Endothelial cell of hepatic sinusoid (primary cell): ENCODE measurements around the gene PRKCE.

ENCODE experiments used
- in situ Hi-C: cut with HindIII; loops from 2 replicates; pipeline ENCODE4 v1.10.0; 2017; ENCODE audit warnings: low sequenced_read_pairs

PRKCE gene

DNA sequence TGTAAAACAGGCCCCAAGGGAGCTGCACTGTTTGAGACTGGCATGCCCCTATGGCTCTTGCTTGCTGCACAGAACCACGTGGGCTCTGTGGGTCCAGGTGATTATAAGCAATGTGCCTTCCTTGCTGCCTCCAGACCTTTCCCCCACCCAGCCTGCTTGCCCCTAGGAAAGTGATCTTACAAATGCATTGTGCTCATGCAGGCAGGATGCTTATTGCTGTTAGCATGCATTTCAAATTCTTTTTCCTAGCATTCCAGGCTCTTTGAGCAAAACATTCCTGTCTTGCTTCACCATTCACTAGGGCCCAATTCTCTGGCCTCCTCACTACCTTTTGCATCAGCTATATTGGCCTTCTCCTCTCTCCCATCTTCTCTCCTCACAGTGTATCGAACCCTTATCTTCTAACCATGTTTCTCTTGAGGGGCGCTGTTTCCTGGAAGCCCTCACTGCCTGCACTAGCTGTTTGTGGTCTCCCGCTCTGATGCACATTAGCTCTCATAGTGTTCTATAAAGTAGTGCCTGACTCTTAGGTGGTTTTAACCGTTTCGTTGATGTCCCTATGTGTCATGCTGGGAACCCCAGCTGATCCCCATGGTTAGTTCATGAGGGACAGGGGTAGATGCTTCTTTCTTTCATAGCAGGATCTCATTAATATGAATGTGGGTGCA lies 492.8 kb downstream of the PRKCE start:
- in situ Hi-C loops = no loop called here

- in situ Hi-C loops = no loop called here
Measured at GRCh38 chr2:46145017-46145416, 493.5 kb downstream of the PRKCE start.

GRCh38 chr2:46145840-46146239 lies 494.4 kb downstream of the PRKCE start:
- in situ Hi-C loops = no loop called here

DNA sequence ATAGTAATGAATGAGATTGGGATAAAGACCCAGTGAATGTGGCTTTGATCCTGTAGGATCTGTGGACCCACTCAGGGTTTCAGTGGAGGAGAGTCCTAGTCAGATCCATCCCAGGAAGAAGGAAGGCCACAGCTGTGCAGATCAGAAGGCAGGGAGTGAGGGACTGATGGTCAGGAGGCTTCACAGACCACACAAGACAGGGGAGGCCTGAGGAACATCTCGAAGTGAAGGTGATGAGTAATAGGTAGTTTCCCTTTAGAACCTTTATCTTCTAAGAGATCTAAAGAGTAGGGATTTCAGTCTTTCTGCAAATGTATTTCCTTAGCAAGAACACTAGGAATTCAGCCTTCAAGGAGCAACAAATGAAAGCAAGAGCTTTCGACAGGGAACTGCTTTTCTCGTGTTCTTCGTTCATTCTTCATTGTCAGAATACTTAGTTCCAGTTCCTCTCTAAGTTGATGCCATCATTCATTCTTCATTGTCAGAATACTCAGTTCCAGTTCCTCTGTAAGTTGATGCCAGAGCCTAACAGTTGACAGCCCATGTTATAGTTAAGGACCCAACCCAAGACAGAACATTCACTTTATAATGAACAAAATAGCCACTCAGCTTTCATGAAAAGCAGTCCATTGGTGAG lies 495.5 kb downstream of the PRKCE start:
- in situ Hi-C loops = no loop called here

- in situ Hi-C loops = no loop called here
Measured at GRCh38 chr2:46147626-46148368, 496.3 kb downstream of the PRKCE start.

GRCh38 chr2:46148369-46148736 lies 496.9 kb downstream of the PRKCE start:
- in situ Hi-C loops = no loop called here

GRCh38 chr2:46150445-46150955 lies 499.0 kb downstream of the PRKCE start:
- in situ Hi-C loops = no loop called here

GRCh38 chr2:46151577-46151976 lies 500.1 kb downstream of the PRKCE start:
- in situ Hi-C loops = no loop called here

GRCh38 chr2:46153996-46154753 lies 502.7 kb downstream of the PRKCE start:
- in situ Hi-C loops = no loop called here

DNA sequence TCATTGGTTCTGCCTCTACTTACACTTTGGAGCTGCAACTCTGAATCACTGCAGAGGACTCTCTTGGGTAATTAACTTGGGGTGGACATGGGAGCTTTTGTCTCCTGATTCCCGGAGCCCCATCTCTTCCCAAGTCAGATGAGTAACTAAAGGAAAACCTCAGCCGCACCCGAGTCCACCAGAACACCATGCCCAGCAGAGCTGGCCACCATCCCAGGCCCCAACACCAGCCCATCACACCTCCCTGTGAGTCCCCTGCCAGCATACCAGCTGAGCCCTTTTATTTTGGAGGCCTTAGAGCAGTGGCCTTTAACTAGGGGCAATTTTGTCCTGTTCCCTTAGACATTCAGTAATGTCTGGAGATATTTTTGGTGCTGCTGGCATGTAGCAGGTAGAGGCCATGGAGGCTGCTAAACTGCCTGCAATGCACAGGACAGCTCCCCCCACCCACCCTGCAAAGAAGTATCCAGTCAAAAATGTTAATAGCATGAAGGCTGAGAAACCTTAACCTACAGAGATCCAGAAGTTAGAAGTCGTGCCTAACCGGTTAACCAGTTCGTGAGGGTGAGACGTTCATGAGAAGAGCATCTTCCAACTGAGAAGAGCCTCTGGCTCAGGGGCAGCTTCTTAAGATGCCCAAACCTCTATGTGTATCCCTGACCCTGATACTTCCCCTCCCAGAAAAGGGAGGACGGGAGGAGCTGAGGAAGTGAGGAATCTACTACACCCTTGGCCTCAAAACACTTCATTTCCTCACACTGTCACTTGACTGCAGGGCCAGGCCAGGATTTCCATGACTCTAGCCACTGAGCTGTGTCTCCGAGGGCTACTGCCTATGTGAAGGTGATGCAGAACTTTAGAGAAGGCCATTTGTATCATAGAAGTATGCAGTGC lies 505.8 kb downstream of the PRKCE start:
- in situ Hi-C loops = no loop called here

DNA sequence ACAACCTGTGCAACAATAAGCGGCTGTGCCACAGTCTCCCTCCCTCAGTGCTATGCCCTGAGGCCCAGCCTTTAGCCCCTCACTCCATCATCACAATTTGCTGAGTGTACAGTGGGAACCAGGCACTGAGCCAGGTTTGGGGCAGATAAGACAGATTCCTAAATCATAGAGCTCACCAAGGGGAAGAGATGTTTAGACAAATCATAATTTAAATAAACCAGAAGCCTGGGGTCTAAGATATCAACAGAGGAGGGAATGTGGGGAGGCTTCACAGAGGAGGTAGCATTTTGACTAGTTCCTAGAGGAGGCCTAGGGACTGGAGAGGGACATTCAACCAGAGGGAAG lies 506.5 kb downstream of the PRKCE start:
- in situ Hi-C loops = no loop called here

DNA sequence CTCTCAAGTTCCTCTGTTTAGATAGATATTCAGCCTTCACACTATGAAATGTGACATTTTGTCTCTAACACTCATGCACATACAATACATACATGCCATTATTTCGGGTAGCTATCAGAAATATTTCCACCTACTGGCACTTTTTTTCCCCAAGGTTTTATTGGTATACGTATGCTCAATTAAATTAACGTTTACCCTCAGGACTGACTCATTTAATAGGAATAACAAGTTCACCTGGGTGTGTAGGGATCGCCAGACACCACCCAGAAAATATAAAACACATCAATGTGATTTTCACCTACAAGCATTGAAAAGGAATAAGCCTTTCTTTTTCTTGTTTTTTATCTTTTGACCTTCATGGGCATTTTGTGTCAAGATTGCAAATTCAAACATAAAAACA lies 507.2 kb downstream of the PRKCE start:
- in situ Hi-C loops = no loop called here

GRCh38 chr2:46160326-46160725 lies 508.9 kb downstream of the PRKCE start:
- in situ Hi-C loops = loop anchor here (5.0 kb wide), 2 partner anchors 77 to 227 kb away; no protein-coding TSS in a partner anchor

GRCh38 chr2:46161315-46161714 lies 509.8 kb downstream of the PRKCE start:
- in situ Hi-C loops = loop anchor here (5.0 kb wide), 2 partner anchors 76 to 226 kb away; no protein-coding TSS in a partner anchor

DNA sequence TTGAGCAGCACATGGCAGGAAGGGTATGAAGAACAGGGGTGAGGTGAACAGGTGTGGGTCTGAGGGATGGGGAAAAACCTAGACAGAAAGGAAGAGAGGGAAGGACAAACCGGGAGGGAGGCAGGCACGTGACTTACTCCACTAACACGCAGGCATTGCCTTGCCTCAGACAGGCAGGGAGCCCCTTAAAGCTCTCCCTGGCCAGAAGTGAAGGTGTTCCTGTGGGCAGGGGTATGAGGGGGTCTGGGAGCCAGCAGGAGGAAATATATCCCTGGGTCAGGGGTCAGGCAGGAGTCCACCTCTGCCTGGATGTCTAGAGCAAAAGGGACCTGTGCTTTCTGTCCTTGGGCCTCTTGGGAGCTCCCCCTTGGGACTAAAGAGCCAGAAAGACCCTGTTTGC lies 510.4 kb downstream of the PRKCE start:
- in situ Hi-C loops = loop anchor here (5.0 kb wide), 2 partner anchors 75 to 225 kb away; no protein-coding TSS in a partner anchor

- in situ Hi-C loops = loop anchor here (5.0 kb wide), 2 partner anchors 75 to 225 kb away; no protein-coding TSS in a partner anchor
Measured at GRCh38 chr2:46162329-46163097, 511.0 kb downstream of the PRKCE start.

GRCh38 chr2:46163098-46163430 lies 511.6 kb downstream of the PRKCE start:
- in situ Hi-C loops = loop anchor here (5.0 kb wide), 2 partner anchors 74 to 224 kb away; no protein-coding TSS in a partner anchor

- in situ Hi-C loops = loop anchor here (5.0 kb wide), 2 partner anchors 73 to 223 kb away; no protein-coding TSS in a partner anchor
Measured at GRCh38 chr2:46163804-46164528, 512.5 kb downstream of the PRKCE start.
